ENCODE measurements around the gene SERPINF2.
"Not testable (repeated sequence)": the region's sequence is repeated elsewhere in the genome, so short reads cannot be mapped to it uniquely, and the experiment has no call there.

Gene SERPINF2

GRCh38 chr17:1796800-1797199 is 54.1 kb downstream of the SERPINF2 start:
- peak; percentile 46 for DNase-seq

DNA sequence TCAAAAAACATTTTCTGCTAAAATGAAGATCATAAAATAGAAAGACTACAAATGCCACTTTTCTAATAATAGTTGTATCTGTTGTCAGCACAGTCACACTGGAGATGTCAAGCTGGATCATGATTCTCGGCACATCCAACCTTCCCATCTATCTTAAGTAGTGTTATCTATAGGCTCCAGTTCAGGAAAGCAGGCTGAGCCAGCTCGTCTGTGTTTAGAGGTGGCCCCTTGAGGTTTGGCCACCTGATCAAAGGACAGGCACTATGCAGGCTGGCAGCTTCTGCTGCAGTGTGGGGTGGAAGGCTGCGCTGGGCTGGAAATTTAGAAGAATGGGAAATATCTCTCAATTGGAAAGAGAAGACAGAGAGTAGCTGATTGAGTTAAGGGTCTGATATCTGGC is 54.7 kb downstream of the SERPINF2 start:
- DNase-seq = no peak

- DNase-seq = not testable (repeated sequence)
Observed at GRCh38 chr17:1797846-1798245, 55.2 kb downstream of the SERPINF2 start.

- DNase-seq = no peak
Observed at GRCh38 chr17:1800240-1800639, 57.6 kb downstream of the SERPINF2 start.

DNA sequence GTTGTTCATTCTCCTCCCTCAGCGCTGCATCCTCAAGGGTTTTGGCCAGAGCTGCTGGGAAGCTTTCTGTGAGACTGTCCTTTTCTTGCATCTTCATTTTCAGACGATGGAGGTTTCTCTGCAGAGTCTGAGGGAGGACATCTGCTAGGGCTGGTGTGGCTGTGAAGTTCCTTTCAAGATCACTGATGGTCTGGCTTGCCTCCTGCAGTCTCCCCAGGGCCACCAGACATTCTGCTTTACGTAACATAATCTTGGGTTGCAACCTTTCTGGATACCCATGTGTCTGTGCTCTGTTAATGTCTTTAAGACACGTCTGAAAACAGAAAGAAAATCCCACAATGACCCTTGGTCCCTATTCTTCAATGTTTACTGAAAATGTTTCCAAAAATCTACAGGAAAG is 58.0 kb downstream of the SERPINF2 start:
- DNase-seq = no peak

- no peak for DNase-seq
Observed at GRCh38 chr17:1802429-1802828, 59.8 kb downstream of the SERPINF2 start.

DNA sequence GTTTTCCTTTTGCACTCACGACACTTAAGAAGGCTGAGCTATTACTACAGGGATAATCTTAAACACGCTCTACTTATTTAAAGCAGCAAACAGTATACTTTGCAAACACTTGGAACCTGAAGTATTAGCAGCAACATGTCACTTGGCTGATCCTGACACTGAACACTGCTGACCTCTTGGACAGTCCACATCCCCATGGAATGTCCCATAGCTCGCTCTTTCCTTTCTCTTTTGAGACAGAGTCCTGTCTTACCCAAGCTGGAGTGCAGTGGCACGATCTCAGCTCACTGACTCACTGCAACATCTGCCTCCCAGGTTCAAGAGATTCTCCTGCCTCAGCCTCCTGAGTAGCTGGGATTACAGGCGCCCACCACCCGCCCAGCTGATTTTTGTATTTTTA is 60.6 kb downstream of the SERPINF2 start:
- DNase-seq = no peak

All from midbrain (tissue), 1 donor.